IPS DF 19.7 (cell line): ENCODE results near the gene ADH4.
"Not testable (repeated sequence)": the region's sequence is repeated elsewhere in the genome, so short reads cannot be mapped to it uniquely, and the experiment has no call there.

Experiments
- DNase-seq: peaks from one replicate; pipeline ENCODE4 v3.0.0-alpha.2; 2013; ENCODE audit warnings: low read depth, low spot score

ADH4 gene

GRCh38 chr4:99144070-99144469 is at the start of gene ADH4:
TSS of gene ADH4 (minus strand) at chr4:99144297. CDS start at chr4:99144222, 75 bp downstream.
- no peak for DNase-seq

DNA sequence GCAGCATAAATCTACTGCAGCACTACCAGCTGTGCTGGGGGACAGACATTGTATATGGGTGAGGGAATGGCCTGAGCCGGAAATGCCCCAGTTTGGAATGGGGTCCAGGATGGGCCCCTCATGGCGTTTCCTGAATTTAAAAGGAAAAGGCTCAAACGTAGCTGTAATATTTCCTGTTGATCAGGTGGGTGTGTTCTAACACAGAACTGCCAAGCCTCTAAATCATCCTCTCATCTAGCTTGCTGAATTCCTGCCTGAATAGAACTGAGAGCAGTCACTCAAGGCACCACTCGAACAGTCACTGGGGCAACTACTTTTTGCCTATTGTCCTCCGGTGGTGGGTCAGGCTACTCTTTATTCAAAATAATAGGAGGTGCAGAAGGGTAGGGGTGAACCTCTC is 46.2 kb upstream of the ADH4 start:
- DNase-seq, result no peak

DNA sequence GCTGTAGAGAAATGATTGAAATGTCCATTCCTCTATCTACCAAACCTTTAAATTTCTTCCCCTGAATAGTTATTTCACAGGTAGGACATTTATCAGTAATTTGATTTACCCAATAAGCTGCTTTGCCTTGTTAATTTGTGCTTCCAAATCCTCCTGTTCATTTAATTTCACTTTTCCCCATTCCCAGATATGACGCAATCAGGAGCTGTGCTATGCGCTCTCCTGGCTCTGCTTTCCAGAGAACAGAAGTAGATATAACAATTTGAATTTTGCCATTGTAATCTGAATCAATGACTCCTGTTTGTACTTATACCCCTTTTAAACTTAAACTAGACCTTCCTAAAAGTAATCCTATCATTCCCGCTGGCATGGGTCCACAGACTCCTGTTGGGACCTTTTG is 45.8 kb upstream of the ADH4 start:
- DNase-seq, result not testable (repeated sequence)

DNA sequence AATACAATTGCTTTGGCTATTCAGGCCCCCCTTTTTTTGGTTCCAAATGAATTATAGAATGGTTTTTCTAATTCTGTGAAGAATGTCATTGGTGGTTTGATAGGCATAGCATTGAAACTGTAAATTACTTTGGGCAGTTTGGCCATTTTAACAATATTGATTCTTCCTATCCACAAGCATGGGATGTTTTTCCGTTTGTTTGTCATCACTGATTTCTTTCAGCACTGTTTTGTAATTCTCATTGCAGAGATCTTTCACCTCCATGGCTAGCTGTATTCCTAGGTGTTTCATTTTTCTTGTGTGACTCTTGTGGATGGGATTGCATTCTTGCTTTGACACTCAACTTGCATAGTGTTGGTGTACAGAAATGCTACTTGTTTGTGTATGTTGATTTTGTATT is 41.9 kb upstream of the ADH4 start:
- DNase-seq, result no peak

- no peak for DNase-seq
Measured at GRCh38 chr4:99185581-99185980, 41.5 kb upstream of the ADH4 start.

DNA sequence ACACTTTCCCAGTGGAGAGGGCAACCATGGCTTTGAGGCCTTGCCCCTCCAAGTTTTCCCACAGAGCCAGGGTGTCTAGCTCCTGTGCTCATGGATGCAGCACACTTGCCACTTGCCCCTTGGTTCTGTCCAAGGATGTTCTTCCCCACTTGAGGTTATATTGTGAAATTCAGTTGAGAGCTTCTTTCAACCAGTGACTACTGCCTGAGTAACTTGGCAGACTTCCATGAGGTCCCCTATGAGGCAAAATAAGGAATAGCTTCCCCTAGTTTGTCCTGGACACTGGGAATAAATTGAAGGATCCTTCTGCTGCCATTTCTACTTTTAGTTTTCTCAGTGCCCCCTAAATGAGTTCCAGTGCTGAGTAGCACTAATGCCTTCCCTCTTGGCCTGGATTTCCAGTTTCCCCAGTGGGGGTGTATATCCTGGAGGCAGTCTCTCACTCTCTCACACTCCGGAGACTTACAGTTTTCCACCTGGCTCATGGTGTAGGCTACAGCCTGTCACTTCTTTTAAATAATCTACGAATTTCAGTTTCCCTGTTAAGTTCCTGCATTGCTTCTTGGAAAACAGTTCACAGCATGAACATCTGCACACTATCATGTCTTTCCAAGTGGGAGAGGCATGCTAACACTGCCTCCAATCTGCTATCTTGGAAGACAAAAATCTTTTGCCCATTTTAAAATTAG is 36.4 kb upstream of the ADH4 start:
- no peak for DNase-seq

DNA sequence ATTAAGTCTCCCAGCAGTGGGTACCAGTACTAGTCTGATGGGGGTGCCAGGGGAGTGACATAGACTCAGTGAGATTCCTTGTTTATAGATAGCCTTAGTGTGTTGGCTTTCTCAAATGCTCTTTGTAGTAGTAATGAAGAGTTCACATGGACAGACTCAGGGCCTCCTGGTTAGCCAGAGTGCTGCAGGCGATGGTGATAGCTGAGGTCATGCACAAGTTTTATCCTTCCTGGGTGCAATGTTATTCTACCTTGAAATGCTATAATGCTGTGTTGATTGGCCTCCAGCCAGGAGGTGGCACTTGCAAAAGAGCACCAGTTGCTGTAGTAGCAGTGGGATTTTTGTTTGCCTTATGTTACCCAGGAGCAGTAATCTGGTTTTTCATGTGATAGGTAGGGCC is 35.5 kb upstream of the ADH4 start:
- no peak for DNase-seq

GRCh38 chr4:99179178-99179577 is 35.1 kb upstream of the ADH4 start:
- no peak for DNase-seq

DNA sequence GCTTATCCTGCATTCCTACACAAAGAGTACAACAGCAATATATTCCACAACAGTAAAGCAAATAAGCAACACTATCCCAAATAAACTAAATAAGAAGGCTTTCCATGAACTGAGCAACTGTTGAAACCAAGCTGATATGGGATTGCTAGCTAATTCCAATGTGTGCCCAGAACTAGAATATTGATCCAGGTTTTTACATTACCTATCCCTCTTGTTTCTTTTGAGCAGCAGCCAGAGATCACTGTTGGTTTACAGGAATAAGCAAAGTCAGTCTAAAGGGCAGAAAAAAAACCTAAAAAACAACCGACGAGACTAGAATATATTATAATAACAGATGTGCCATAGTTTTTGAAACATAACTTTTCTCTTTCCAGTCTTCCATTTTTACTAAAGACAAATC is 22.4 kb upstream of the ADH4 start:
- DNase-seq, result no peak

DNA sequence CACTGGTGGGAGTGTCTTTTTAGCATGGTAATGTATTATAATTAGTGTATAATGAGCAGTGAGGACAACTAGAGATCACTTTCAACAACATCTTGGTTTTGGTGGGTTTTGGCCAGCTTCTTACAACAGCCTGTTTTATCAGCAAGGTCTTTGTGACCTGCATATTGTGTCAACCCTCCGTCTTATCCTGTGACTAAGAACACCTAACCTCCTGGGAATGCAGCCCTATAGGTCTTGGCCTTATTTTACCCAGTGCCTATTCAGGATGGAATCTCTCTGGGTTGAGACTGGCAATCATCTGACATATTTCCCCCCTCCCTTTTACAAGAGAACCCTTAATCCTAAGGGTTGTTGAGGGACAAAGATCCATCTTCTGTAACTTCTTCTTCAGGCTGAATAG is 21.9 kb upstream of the ADH4 start:
- no peak for DNase-seq

GRCh38 chr4:99161373-99162099 is 17.4 kb upstream of the ADH4 start:
- DNase-seq, result no peak

GRCh38 chr4:99159699-99160098 is 15.6 kb upstream of the ADH4 start:
- no peak for DNase-seq

GRCh38 chr4:99157478-99157935 is 13.4 kb upstream of the ADH4 start:
- no peak for DNase-seq

GRCh38 chr4:99156992-99157391 is 12.9 kb upstream of the ADH4 start:
- no peak for DNase-seq

GRCh38 chr4:99154658-99155342 is 10.7 kb upstream of the ADH4 start:
- DNase-seq, result no peak

- no peak for DNase-seq
Measured at GRCh38 chr4:99151995-99152394, 7.9 kb upstream of the ADH4 start.

DNA sequence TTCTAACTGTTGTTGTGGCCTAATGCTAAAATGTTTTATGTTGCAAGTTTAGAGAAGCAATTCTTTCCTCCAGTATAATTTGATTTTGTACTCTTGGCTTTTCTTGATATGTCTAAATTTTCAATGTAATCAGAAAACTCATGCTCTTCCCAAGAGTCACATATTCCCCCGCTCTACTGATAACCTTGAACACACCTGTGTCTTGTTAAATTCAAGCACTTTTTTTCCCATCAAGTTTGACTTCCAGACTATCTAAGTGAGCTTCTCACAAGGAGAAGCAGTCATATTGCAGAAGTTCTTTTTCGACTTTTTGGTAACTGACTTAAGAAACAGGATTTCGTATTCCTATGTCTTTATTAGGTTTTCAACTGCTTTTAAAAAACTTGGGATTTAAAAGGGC is 7.4 kb upstream of the ADH4 start:
- no peak for DNase-seq

GRCh38 chr4:99149426-99150019 is 5.4 kb upstream of the ADH4 start:
- DNase-seq, result no peak

- no peak for DNase-seq
Measured at GRCh38 chr4:99148550-99148949, 4.5 kb upstream of the ADH4 start.

DNA sequence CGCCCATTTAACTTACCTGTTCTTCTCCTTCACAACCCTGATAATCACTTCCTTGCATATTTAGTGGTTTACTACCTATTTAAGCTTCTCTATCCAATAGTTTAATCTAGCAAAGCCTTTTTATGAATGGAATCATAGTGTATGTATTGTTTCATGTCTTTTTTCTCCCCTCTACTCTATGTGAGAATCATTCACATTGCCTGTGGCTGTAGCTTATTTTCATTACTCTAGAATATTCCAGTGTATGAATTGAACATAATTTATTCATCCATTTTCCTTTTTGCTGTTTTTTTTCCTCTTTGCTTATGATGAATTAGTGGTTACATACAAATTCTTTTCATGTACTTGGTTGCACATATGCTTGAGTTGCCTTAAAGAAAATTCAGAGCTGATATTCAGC is 490 bp upstream of the ADH4 start:
- DNase-seq, result no peak

- no peak for DNase-seq
Measured at GRCh38 chr4:99136329-99136728, 7.8 kb downstream of the ADH4 start.

DNA sequence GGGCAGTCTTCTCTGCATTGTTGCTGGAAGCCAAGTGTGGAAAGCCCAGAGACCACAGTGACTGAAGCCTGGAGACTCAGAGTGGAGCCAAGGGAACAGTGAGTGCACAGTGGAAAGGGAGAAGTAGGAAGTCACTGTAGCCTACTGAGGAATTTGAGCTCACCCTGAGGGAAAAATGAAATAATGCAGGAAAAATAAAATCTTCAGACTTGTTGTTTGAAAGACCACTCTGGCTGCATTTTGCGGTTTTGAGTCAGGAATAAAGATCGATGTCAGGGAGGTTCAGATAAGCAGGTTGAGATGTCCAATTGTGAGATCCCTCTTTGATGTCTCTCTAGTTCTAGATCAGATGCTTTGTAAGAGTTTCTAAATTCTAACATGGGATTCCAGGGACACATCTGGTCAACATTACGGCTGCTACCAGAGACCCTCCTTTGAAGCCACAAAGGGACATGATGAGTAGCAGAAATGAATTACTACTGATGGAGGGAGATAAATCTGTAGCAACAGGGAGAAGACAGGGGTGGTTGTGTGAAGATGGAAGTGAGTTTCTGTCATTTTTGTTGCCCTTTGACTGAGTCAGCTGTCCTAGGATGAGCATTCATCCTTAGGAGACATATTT is 8.4 kb downstream of the ADH4 start:
- DNase-seq, result no peak
